GM19035 (cell line): ENCODE results near the gene KBTBD8.

Experiments
- ATAC-seq: cut with Tn5 transposase; IDR thresholded peaks from one replicate; pipeline ENCODE4 v1.9.1; 2021; ENCODE audit not compliant: unreplicated experiment

KBTBD8 gene

DNA sequence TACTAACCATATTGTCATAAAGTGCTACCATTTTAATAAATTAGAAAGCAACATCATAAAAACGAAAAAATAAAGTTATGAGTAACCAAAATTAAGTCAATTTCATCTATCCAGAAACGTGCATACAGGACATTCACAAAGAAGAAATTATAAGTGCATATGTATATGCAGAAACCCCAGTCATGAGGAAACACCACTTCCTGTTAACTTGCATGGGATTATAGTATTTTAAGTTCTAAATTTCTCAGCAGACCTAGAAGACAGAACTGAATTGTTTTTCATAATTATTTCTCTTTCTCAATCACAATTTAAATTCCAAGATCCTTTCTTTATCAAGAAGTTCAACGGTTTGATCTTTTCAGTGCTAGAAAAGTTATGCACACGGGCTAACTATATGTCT is 1.4 kb upstream of the KBTBD8 start:
- no peak for ATAC-seq

DNA sequence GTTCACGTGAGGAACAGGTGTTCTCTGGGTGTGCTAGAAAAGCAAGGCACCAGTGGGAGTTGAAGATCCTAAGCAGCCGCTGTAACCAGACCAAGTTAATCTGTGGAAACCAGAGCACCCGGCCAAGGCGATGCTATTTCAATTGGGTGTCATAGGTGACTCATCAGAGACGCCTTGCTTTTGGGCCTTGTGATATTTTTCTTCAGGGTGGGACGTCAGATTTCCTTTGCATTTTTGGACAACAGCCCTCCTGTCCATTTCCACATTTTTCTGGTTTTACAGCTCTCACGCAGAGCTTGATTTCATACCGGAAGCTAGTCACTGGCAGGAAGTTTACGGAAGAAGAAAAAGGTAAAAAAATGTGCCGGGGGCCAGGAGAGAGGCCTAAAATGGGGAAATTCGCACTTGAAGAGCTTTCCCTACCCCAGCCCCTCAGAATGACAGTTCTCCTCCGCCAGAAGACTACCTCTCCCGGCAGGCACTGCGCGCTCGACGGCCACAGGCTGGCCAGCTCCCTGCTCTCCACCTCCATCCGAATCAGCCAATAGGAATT is 471 bp upstream of the KBTBD8 start:
- ATAC-seq, result no peak

DNA sequence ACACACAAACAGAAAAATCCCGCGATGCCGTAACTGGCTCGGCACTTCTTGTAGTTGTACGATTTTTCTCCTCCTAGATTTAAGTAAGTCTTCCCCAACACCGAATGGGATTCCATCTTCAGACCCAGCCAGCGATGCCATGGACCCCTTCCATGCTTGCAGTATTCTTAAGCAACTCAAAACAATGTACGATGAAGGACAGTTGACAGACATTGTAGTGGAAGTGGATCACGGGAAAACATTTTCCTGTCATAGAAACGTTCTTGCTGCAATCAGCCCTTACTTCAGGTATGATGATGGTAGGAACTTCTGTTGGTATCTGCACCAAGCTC is 763 bp downstream of the KBTBD8 start:
- no peak for ATAC-seq

DNA sequence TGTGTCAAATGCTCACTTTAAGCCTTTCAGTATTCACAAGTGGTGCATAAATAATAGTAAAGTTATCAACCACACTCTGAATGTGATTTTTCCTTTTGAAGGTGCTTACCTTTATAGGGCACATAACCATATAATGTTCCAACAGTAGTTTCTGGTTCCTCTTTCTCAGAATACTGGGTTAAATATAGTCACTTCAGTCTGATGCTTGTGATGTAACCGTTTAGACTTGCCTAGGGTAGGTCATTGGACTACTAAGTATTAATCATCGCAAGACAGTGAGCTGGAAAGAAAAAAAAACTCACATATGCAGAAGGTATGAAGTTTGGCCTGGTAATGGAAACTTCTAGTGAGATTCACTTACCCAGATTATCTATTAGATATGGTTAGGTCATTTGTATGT is 1.9 kb downstream of the KBTBD8 start:
- peak; percentile 46 for ATAC-seq

DNA sequence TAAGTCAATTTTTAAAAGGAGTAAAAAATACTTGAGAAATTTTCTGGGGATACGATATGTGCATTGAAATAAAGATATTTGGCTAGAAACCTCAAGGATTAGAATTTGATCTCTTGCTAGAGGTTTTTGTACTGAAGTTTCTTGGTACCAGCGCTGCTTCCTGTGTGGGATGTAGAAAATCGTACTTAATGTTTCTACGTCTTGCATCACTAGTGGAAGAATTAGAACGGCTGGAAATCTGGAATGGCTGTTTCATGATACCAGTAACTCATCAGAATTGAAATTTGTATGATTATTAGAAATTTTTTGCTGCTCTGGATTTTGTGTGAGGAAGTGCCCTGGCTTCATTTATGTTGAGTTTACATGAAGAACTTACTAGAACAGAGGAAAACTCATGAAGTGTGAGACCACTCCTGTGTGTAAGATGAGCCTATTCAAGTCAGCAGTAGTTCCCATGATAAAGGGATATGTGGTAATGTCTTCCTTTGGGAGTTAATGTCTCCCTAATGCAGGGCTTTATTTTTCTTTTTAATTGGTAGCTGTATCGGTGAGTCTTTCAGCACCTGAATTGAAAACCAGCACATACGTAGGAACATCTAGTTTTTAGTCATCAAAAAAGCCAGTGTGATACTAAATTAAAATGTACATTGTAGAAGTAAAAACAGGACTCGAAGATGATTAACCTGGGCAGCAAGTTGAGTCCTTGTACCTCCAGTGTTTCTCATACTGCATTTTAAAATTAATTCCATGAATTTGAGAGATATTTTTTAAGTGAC is 3.2 kb downstream of the KBTBD8 start:
- no peak for ATAC-seq

DNA sequence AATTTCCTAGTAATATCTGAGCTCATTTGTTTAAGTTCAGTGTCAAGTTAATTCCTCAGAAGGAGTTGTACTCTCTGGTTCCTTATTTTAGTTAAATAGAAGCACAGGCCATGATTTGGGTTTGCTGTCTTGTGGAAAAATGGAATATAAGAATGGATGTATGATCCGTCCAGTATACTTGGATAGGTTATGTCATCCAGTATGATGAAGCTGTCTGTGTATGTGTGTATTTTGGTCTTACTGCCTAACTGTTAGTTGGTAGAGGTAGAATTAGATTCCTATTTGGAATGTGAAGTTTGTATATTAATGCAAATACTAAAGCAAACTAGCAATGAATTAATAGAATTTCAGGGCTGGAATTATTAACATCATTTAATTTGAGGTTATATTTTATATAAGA is 7.9 kb downstream of the KBTBD8 start:
- ATAC-seq, result no peak

DNA sequence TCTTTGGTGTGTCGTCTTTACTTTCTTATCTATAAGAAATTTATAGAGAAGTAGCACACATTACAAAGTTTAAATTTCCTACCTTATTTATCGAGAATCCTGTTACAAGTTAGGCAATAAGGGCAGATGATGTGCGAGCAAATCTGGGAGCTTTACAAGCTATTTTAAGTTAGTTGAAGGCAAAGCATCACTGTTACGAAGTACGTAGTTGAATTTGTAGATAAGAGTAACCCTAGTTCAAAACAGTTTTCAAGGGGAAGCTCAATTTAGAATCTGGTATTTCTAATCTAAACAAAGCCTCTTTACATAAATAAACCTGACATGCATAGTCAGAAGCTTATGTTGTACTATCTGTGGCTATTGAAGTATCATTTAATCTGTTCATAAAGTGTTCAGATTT is 8.4 kb downstream of the KBTBD8 start:
- no peak for ATAC-seq

DNA sequence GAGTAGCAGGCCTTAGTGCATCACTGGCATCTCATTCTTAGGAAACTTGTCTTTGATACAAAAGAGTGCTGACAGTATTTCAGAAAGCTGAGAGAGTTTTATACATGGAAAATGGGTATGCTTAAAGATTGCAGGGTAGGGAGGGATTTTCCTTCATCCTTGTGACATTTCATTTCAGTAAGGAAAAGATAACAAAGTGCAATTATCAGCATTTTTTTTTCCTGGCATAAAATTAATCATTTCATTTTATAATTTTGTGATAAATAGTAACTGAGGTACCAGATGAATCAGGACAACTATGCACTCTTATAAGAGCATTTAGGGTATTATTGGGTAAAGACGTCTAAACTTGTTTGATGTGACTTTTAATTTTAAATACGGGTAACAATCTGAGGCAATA is 10.3 kb downstream of the KBTBD8 start:
- no peak for ATAC-seq

DNA sequence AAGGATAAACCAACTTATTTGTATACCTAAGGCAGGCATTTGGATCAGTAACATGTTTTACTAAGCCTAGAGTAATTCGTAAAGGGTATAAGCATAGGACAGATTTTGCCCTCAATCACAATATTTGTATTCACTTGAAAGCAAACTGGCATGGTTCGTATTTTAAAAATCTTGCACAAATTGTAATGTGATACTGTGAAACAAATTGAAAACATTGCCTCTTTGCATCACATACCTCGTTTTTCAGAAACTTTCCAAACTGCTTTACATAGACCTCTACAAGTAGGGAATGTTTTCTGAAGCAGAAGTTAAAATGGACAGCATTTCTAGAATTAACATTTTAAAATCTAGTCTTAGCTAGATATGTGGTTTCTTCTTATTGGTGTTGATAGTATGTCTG is 11.6 kb downstream of the KBTBD8 start:
- no peak for ATAC-seq

DNA sequence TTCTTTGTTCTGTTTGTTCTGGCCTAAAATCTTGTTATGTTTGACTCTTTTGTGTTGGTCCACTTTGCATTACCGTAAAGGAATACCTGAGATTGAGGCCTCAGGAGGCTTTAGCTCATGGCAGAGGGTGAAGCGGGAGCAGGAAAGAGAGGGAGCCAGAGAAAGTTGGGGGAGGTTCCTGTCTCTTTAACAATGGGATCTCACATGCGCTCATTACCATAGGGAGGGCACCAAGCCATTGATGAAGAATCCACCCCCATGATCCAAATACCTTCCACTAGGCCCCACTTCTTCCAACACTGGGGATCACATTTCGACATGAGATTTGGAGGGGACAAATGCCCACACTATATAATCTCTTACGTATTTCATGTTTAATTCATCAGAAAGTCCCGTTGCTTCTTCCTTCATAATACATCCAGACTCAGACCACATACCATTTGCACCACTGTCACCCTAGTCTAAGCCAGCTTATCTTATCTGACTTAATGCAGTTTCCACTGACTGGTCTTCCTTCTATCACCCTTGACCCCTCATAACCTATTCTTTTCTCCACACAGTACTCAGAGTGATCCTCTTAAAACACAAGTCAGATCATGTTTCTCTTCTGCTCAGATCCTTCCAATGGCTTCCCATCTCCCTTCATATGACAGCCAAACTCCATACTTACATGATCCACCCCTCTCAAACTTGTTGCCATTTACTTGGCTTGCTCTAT is 13.5 kb downstream of the KBTBD8 start:
- ATAC-seq, result no peak

DNA sequence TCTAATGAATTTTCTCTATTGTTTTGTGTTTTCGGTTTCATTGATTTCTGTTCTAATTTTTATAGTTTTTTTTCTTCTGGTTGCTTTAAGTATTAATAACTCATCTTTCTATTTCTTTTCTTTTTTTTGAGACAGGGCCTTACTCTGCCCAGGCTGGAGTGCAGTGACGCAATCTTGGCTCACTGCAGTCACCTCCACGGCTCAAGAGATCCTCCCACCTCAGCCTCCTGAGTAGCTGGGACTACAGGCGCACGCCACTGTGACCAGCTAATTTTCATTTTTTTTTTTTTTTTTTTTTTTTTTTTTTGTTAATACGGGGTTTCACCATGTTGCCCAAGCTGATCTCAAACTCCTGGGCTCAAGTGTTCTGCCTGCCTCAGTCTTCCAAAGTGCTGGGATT is 14.5 kb downstream of the KBTBD8 start:
- no peak for ATAC-seq

DNA sequence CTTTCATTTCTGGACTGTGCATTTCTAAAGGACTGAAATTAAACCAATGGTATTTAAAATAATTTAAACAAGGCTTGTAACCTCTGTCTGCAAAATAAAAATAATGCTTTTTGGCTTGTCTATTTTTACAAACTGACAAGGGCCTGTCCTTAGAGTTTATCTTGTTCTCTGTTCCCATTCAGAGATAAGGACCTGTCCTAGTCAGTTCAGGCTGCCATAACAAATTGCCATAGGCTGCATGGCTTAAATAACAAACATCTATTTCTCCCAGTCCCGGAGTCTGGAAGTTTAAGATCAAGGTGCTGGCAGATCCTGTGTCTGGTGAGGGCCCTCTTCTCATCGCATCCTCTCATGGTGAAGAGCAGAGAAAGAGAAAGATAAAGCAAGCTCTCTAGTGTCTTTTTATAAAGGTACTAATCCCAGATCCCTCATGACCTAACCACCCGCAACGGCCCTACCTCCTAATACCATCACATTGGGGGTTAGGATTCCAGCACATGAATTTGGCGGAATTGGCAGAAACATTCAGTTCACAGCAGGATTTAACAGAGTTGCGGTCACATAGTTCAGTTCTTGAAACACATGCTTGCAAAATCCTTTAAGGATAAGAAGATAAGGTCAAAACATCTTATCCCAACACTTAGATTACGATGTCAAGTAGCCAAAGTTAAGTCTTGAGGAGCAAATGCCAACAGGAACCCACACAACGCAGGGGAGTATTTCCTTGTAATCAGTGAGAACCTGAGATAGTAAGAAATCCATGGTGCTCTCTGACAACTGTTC is 17.8 kb downstream of the KBTBD8 start:
- no peak for ATAC-seq

DNA sequence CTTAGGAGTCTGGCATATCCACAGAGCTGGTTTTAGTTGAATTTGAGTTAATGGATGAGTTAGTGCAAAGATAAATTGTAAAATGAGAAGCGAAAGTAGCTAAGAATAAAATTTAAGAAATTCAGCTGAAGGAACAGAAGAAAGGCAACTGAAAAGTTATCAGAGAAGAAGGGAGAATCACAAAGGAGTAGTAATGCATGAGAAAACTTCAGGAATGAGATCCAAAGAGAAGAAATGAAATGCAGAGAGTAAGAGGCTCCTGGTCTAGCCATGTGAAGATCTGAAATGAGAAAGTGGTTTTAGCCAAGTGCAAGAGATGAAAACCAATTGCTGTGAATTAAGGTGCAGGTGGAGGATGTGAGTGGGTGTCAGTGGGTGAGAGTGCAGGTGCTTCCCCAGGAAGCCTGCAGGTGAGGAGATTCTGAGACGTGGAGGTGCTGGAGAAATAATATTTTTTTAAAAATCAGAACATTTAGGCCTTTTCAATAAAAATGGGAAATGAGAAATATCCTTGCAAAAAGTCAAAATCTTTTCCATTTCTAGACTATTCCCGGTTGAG is 18.5 kb downstream of the KBTBD8 start:
- peak; percentile 49 for ATAC-seq

DNA sequence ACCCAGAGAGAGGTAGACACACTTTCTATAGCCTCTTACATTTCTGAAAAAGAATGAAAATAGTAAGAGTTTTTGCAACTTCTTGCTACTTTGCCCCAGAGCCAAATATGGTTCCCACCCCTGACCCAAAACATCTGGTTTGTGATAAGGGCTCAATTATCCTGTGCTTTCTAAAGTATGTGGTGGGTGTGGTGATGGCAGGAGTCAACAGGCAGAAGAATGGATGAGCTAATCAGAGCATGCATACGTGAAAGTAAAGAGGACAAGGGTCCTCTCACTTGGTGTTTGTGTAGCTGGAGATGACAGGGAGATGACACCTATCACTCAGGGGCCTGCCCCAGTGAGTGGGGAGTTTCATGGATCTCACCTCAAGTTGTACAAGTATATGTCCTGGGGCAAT is 19.1 kb downstream of the KBTBD8 start:
- ATAC-seq, result peak; percentile 7

DNA sequence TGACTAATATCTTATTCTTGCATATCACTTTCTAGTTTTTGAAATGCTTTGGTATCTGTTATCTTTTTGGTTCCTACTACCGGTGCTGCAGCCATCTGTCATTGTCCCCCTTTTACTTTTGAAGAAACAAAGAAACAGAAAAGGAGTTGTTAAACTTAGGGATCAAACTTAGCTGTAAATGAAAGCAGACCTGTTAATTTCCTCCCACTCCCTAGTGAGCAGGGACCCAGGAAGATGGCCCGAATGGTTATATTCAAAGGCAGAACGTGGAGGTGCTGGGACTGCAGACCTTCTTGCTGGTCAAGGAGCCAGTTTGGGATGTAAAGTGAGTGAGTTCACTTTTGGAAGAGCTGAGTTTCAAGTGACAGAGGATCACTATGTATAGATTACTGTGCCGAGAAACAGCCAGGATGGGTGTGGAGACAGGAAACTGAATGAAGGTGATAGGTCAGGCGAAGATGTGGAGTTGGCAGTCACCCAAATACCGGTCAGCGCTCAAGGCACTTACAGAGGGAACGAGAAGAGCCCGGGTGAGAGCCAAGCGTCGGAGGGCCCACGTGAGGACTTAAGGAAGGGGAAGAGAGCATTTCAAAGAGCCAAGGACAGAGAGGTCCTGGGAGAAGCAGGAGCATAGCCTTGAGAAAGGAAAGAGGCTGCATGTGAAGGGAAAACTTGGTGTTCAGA is 20.1 kb downstream of the KBTBD8 start:
- ATAC-seq, result peak; percentile 54

DNA sequence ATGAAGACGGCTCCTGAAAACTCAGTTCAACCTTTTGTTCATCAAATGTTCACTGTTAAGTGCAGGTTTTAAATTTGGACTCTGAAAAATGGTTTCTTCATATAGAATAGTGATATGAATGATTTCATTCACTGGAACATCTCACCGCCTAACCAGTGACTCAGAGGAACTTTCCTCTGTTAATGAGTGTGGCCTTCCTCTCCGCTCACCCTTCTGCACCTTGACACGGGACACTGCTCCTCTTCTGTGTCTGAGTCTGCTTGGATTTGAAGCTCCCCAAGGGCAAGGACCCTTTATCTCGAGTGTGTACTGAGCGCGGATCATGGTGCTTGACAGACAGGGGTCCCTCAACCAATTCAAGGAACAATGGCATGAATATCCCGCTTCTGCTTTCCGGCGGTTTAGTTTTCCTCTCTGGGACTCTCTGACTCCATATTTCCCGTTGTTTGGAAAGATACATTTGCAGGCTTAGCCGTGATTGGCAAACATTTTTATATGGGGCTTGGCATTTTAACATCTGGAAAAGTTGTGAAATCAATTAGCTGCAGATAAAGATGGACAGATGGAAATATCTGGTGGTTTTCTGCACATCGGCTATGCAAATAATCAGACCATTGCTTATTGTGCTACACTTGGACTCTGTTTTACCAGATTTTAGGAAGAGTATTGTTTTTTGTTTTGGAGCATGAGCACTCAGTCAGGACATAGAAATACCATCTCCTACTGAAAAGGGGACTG is 20.9 kb downstream of the KBTBD8 start:
- peak; percentile 43 for ATAC-seq

DNA sequence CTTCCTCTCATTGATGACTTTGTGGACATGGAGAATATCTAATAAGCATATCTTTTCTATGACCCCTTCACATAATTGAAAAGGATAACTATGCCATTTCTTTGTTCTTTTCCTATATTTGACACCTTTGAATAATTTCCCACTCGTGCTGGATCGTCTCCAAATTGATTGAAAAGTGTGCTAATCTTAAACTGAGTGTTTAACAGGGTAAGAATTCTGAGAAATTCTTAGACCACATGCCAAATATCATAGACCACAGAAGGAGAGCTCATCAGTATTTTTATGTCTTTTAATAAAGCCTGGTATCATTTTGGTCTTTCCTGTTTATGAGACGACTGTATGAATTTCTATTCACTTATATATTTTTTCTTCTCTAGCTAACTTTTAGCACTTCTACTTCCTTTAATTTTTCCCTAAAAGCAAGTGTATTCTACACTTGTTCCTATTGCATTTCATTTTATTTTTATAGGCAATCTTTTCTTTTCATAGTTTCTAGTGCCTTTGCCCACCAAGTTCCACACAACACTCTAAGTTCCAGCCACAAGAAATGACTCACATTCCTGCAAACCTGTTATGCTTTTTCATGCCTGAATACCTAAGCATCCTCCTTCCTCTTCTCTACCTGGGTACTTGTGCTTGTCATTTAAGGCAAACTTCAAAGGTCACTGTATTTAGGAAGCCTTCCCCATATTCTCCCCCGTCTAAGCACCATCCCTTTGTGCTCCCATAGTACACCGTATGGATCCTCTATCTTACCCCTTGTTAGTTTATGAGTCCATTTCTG is 30.1 kb downstream of the KBTBD8 start:
- ATAC-seq, result no peak

DNA sequence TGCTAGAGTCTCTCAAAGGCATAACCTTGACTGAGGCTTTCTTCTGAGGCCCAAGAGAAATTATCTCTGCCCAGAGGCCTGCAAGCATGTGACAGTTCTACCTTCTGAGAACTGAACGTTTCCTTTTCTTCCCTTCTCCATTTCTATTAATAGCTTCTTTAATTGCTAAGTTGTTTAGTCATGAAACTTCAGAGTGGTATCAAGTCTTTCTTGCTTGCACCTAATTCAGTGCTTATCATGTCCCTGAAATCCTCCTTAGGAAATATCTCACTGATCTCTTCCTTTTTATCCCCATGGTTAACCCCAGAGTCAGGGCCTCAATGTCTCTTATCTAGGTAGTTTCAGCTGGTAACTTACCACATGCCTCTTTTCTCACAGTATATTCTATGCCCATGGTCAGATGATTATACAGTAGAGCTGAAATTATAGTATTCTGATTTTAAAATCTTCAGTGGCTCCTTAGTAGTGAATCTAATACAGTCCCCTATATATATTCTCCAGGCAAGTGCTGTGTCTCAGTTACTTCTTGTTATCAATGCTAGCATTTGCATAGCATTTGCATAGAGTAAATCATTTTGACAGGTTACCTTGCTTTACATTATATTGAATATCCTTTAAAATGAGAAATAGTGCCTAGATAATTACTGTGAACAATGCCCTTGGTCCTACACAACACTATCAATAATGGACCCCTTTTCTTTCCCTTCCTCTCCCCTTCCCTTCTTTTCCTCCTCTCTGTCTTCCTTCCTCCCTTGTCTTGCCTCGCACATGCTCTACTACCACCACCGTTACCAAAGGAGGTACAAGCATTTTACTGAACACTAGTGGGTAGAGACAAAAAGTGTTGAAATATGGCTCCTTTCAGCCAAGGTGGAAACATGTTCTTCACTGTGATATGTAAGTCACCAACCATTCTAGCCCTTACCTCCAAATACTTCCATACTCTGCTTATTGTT is 33.0 kb downstream of the KBTBD8 start:
- peak; percentile 65 for ATAC-seq
